Suprapubic skin (tissue), 4 donors: ENCODE results near the gene CADPS2. TPM values are rescaled to one million over a fixed set of nuclear protein-coding genes. Genes with fewer than 3 reads are reported as not detected.

ENCODE experiments used
- DNase-seq, 2 donors: peaks; one replicate each; pipeline ENCODE4 v3.0.0-alpha.2; 2019; ENCODE audit warnings: low spot score in 2 of 2
- H3K27ac ChIP-seq: fragments of 200-600 bp; sonication (generic); one replicate; pipeline ENCODE4 v1.5.1; 2019
- H3K27me3 ChIP-seq: fragments of 200-600 bp; sonication (generic); one replicate; pipeline ENCODE4 v1.5.1; 2019
- H3K36me3 ChIP-seq: fragments of 200-600 bp; sonication (generic); one replicate; pipeline ENCODE4 v1.5.1; 2019
- H3K4me1 ChIP-seq: fragments of 200-600 bp; sonication (generic); one replicate; pipeline ENCODE4 v1.5.1; 2019
- H3K4me3 ChIP-seq: fragments of 200-600 bp; sonication (generic); one replicate; pipeline ENCODE4 v1.5.1; 2019; ENCODE audit warnings: mild to moderate bottlenecking
- H3K9me3 ChIP-seq: fragments of 200-600 bp; sonication (generic); one replicate; pipeline ENCODE4 v1.5.1; 2019
- CTCF ChIP-seq, 2 donors: fragments of 200-600 bp in 1 of 2; fragments of 450-650 bp in 1 of 2; sonication (generic) in 1 of 2; IDR thresholded peaks; one replicate each; pipeline ENCODE4 v1.5.1; 2016 to 2019; ENCODE audit warnings: antibody characterized with exemption in 2 of 2, mild to moderate bottlenecking in 1 of 2, moderate library complexity in 1 of 2
- EP300 ChIP-seq: sonication (generic); formaldehyde crosslinking; IDR thresholded peaks from one replicate; pipeline ENCODE4 v1.6.1; 2017; ENCODE audit warnings: antibody characterized with exemption
- POLR2A ChIP-seq, 2 donors: fragments of 450-650 bp; IDR thresholded peaks; one replicate each; pipeline ENCODE4 v1.6.1; 2017; ENCODE audit warnings: antibody characterized with exemption in 2 of 2, mild to moderate bottlenecking in 2 of 2, moderate library complexity in 2 of 2
- POLR2AphosphoS5 ChIP-seq, 3 donors: sonication (generic); formaldehyde crosslinking; IDR thresholded peaks; one replicate each; pipeline ENCODE4 v1.6.1; 2017; ENCODE audit warnings: antibody characterized with exemption in 3 of 3
- WGBS: methylation state at CpG from one replicate; pipeline ENCODE4 v1.1.5; 2018; 5-methylcytosine and 5-hydroxymethylcytosine counted together
- total RNA-seq, 4 donors: library from RNA; depleted of rRNA; stranded (reverse); fragments of >200 nt; gene quantifications; one replicate each; pipeline ENCODE4 v1.1.0, GENCODE V29; 2016

Gene CADPS2
- total RNA-seq, 4 donors from 2014 or later = 3.9 to 9.8 (median 8.1) TPM

DNA sequence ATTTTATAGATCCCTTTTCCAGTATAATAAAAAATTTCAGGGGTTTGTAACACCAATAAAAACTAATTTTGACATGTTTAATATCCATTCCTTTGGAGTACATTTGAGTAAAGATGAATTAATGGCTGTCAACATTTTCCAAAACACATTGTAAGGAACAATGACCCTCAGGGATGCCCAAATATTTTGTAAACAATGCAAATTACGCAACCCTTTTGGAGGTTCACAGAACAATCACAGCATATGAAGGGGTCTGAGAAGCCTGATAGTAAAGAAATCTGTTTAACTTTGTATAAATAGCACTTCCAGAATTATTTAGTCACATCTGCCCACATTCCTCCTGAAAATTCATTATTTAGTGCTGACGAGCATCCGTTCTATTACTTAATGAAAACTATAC lies 428.9 kb downstream of the CADPS2 start:
- H3K36me3 ChIP-seq = no peaks in the 10 kb centered on the region
- no peak for DNase-seq
- no peak overlapping the region for H3K27ac ChIP-seq
- no peak overlapping the region for H3K4me3 ChIP-seq
- no peaks in the 10 kb centered on the region for H3K4me1 ChIP-seq
- WGBS = 89% methylated on average over 3 of the region's 3 CpGs
- H3K9me3 ChIP-seq = no peaks in the 10 kb centered on the region
- no peaks in the 10 kb centered on the region for H3K27me3 ChIP-seq
- no peak for TF ChIP-seq CTCF (IDR thresholded peaks at IDR 0.05)
- no peak for TF ChIP-seq POLR2A (IDR thresholded peaks at IDR 0.05)
- TF ChIP-seq POLR2AphosphoS5 (IDR thresholded peaks at IDR 0.05) = no peak
- no peak for TF ChIP-seq EP300

DNA sequence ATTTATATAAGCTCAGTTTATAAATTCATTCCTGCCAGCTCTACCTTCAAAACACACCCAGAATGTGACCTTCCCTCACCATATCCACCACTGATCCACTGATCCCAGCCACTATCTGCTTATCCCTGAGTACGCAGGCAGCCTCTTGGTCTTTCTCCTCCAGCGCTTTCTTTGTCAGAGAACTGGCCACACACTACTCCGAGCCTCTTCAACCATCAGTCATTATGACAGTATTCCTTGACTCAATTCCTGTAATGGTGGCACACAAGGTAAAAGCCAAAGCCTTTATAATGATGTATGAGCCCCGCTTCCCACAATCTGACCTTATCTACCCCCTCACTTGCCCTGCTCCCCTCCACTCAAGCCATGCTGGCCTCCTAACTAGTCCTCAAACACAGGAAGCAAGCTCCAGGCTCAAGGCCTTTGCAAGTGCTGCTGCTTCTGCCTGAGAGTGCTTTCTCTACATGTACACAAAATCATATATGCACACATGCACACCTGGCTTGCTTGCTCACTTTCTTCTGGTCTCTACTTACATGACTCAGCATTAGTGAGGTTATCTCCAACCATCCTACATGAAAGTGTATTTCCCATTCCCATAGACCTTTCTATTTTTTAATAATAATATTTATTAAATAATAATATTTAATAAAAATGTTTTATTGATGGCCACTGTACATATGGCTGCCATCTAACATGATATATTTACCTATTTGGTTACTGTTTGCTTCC lies 431.3 kb downstream of the CADPS2 start:
- no peak overlapping the region for H3K27ac ChIP-seq
- no peak for DNase-seq
- H3K9me3 ChIP-seq = no peaks in the 10 kb centered on the region
- H3K4me1 ChIP-seq = no peaks in the 10 kb centered on the region
- no peaks in the 10 kb centered on the region for H3K27me3 ChIP-seq
- no peak overlapping the region for H3K4me3 ChIP-seq
- no peaks in the 10 kb centered on the region for H3K36me3 ChIP-seq
- WGBS = 94% methylated on average over 4 of the region's 4 CpGs
- TF ChIP-seq POLR2A (IDR thresholded peaks at IDR 0.05) = no peak
- TF ChIP-seq CTCF (IDR thresholded peaks at IDR 0.05) = no peak
- no peak for TF ChIP-seq POLR2AphosphoS5 (IDR thresholded peaks at IDR 0.05)

DNA sequence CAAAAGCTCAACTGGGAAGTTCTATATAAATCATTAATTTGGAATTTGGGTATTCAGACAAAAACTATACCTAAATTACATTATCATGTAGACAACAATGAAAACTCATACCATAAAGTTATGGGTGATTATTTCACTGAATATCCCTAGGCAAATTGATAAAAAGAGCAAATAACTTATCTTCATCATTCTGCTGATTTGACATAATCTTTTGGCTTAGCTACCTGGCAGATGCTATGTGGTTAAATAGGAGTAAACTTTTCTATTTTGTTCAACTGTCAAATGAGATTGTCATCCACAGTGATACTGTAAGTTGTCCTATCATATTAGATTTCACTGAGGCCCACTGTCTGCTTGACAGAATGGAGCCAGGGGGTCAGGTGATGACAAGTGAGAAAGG lies 432.8 kb downstream of the CADPS2 start:
- H3K9me3 ChIP-seq = no peaks in the 10 kb centered on the region
- no peak overlapping the region for H3K4me3 ChIP-seq
- no peaks in the 10 kb centered on the region for H3K27me3 ChIP-seq
- H3K4me1 ChIP-seq = no peaks in the 10 kb centered on the region
- no peaks in the 10 kb centered on the region for H3K36me3 ChIP-seq
- no peak overlapping the region for H3K27ac ChIP-seq
- DNase-seq = no peak
- TF ChIP-seq POLR2A (IDR thresholded peaks at IDR 0.05) (no peak), POLR2AphosphoS5 (IDR thresholded peaks at IDR 0.05) (no peak), CTCF (IDR thresholded peaks at IDR 0.05) (no peak), EP300 (no peak)

DNA sequence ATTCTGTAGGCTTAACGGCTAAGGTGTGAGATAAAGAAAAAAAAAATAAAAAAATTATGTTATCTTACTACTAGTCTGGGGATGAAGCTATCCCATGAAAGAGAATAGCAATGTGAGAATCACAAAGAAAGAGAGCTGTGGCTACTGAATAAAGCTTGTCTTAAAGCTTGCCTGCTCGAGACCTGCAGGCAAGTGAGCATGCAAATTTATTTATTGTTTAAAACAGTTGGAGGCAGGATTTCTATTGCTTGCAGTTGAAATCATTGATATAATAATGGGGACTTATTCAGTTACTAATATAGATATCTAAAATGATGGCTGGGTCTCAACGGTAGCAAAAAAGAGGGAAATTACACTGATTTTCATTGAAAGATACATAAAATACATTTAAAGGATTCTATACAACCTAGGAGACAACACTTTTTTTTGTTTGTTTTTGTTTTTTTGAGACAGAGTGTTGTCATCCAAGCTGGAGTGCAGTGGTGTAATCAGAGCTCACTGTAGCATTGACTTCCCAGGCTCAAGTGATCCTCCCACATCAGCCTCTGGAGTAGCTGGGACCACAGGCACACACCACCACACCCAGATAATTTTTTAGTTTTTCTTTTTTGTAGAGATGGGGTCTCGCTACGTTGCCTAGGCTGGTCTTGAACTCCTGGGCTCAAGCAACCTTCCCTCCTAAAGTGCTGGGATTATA lies 437.2 kb downstream of the CADPS2 start:
- no peak overlapping the region for H3K27ac ChIP-seq
- H3K4me3 ChIP-seq = no peak overlapping the region
- no peaks in the 10 kb centered on the region for H3K27me3 ChIP-seq
- no peak for DNase-seq
- TF ChIP-seq POLR2A (IDR thresholded peaks at IDR 0.05) (no peak), POLR2AphosphoS5 (IDR thresholded peaks at IDR 0.05) (no peak), EP300 (no peak), CTCF (IDR thresholded peaks at IDR 0.05) (no peak)
- 86% methylated on average over 5 of the region's 5 CpGs for WGBS
- no peaks in the 10 kb centered on the region for H3K9me3 ChIP-seq
- no peaks in the 10 kb centered on the region for H3K4me1 ChIP-seq
- H3K36me3 ChIP-seq = no peaks in the 10 kb centered on the region

GRCh38 chr7:122442929-122443328 lies 443.3 kb downstream of the CADPS2 start:
- TF ChIP-seq CTCF (IDR thresholded peaks at IDR 0.05) (no peak), EP300 (no peak), POLR2A (IDR thresholded peaks at IDR 0.05) (no peak), POLR2AphosphoS5 (IDR thresholded peaks at IDR 0.05) (no peak)
- no peak overlapping the region for H3K27ac ChIP-seq
- no peak overlapping the region for H3K4me3 ChIP-seq
- H3K36me3 ChIP-seq = no peaks in the 10 kb centered on the region
- DNase-seq = no peak
- no peaks in the 10 kb centered on the region for H3K27me3 ChIP-seq
- no peaks in the 10 kb centered on the region for H3K9me3 ChIP-seq
- H3K4me1 ChIP-seq = no peaks in the 10 kb centered on the region
- WGBS = 55% methylated on average over 2 of the region's 2 CpGs
